Effector memory CD4-positive, alpha-beta T cell (primary cell): ENCODE data around the gene TEAD1.

ENCODE experiments used
- DNase-seq, 3 donors: peaks; one replicate each; pipeline ENCODE4 v3.0.0-alpha.2; 2020
- H3K27ac ChIP-seq: 2 replicates; pipeline ENCODE4 v1.7.0; 2013; ENCODE audit warnings: mild to moderate bottlenecking, low read length, moderate library complexity; ENCODE audit not compliant: insufficient read depth, poor library complexity, severe bottlenecking
- H3K27me3 ChIP-seq: replicated peaks from 2 replicates; pipeline ENCODE4 v1.7.0; 2013; ENCODE audit warnings: mild to moderate bottlenecking, low read length; ENCODE audit not compliant: insufficient read depth, control insufficient read depth, poor library complexity, severe bottlenecking
- H3K36me3 ChIP-seq: 2 replicates; pipeline ENCODE4 v1.7.0; 2013; ENCODE audit warnings: mild to moderate bottlenecking, low read length, moderate library complexity; ENCODE audit not compliant: control insufficient read depth, insufficient read depth
- H3K4me1 ChIP-seq: 2 replicates; pipeline ENCODE4 v1.7.0; 2013; ENCODE audit warnings: low read length, mild to moderate bottlenecking; ENCODE audit not compliant: control insufficient read depth, insufficient read depth, poor library complexity, severe bottlenecking
- H3K4me3 ChIP-seq: 2 replicates; pipeline ENCODE4 v1.7.0; 2013; ENCODE audit warnings: low read length, low read depth, mild to moderate bottlenecking; ENCODE audit not compliant: insufficient read depth, poor library complexity, severe bottlenecking
- H3K9me3 ChIP-seq: 2 replicates; pipeline ENCODE4 v1.7.0; 2013; ENCODE audit warnings: mild to moderate bottlenecking, low read length, moderate library complexity; ENCODE audit not compliant: control insufficient read depth

TEAD1 gene

GRCh38 chr11:12800871-12801270 is 126.7 kb downstream of the TEAD1 start:
- H3K36me3 ChIP-seq: no peaks in the 10 kb centered on the region
- no peaks in the 10 kb centered on the region for H3K27me3 ChIP-seq
- no peaks in the 10 kb centered on the region for H3K9me3 ChIP-seq
- H3K4me1 ChIP-seq: no peaks in the 10 kb centered on the region
- no peak overlapping the region for H3K4me3 ChIP-seq
- DNase-seq: no peak
- no peak overlapping the region for H3K27ac ChIP-seq

- no peak for DNase-seq
- no peaks in the 10 kb centered on the region for H3K4me1 ChIP-seq
- no peak overlapping the region for H3K27ac ChIP-seq
- H3K4me3 ChIP-seq: no peak overlapping the region
- H3K9me3 ChIP-seq: no peaks in the 10 kb centered on the region
- no peaks in the 10 kb centered on the region for H3K36me3 ChIP-seq
- no peaks in the 10 kb centered on the region for H3K27me3 ChIP-seq
Observed at GRCh38 chr11:12801976-12802375, 127.8 kb downstream of the TEAD1 start.

DNA sequence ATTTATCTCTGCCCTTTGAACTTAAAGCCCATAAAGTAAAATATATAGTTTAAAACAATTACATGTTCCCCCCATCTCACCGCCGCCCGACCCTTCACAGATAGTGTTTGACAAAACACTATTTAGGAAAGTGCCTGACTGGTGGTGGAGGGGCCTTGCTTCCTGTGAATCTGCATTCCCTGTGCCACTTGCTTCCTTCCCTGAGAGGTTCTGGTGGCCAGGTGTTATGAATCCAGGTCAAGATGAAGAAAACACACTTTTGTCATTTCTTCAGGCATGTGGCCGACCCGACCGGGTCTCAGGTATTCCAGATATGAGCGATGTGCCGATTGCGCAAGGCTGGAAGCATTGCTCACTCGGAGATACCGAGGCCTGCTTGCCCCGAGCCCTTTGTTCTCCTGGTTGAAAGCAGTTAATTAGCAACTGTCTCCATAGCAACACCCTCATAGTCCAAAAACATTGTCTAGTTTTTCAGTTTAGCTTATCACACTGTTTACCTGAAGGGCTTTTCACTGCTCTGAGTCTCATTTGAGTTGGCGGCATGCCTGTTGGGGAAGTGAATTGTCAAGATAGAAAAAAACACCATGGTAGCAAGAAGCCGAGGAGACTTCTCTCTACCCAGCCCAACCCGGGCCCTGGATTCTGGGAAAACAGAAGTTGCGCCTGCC is 128.3 kb downstream of the TEAD1 start:
- H3K9me3 ChIP-seq: no peaks in the 10 kb centered on the region
- H3K4me3 ChIP-seq: no peak overlapping the region
- no peaks in the 10 kb centered on the region for H3K36me3 ChIP-seq
- H3K4me1 ChIP-seq: no peaks in the 10 kb centered on the region
- H3K27ac ChIP-seq: no peak overlapping the region
- H3K27me3 ChIP-seq: no peaks in the 10 kb centered on the region
- DNase-seq: no peak

DNA sequence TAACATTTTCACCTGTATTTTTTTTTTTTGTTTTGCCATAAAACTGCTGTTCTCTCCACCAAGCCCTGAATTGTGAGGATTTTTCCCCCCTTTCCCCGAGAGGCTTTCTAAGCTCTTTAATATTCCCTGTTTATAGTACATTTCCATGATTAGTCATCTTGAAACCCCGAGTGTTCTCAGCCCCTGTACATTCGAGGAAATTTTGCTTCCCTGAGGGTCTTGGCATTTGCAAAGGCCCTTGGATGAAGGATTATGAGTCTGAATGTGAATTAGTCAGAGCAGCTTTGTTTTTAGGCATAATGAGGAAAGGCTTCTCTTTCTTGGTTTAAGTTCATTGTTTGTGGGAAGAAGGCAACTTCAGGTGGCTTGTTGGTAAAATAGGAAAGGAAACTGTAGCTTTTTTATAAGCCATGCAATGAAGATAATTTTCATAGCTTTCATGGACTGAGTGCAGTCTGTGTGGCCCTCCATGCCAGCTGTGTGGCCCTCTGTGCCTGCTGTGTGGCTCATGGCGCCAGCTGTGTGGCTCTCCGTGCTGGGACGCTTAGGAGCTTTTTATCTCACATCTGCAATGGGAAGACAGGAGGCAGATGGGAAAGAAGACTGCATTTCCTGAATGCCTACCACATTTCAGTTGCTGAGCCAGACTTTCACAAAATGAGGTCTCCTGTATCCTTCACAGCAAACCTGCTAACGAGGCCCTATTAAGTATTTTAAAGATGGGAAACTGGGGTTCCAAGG is 129.0 kb downstream of the TEAD1 start:
- DNase-seq: no peak
- H3K27ac ChIP-seq: no peak overlapping the region
- H3K27me3 ChIP-seq: no peaks in the 10 kb centered on the region
- no peaks in the 10 kb centered on the region for H3K36me3 ChIP-seq
- H3K4me1 ChIP-seq: no peaks in the 10 kb centered on the region
- H3K9me3 ChIP-seq: no peaks in the 10 kb centered on the region
- no peak overlapping the region for H3K4me3 ChIP-seq

- H3K9me3 ChIP-seq: no peaks in the 10 kb centered on the region
- no peak overlapping the region for H3K27ac ChIP-seq
- no peak for DNase-seq
- no peak overlapping the region for H3K4me3 ChIP-seq
- H3K27me3 ChIP-seq: no peaks in the 10 kb centered on the region
- no peaks in the 10 kb centered on the region for H3K36me3 ChIP-seq
- H3K4me1 ChIP-seq: no peaks in the 10 kb centered on the region
Observed at GRCh38 chr11:12806113-12806512, 131.9 kb downstream of the TEAD1 start.

DNA sequence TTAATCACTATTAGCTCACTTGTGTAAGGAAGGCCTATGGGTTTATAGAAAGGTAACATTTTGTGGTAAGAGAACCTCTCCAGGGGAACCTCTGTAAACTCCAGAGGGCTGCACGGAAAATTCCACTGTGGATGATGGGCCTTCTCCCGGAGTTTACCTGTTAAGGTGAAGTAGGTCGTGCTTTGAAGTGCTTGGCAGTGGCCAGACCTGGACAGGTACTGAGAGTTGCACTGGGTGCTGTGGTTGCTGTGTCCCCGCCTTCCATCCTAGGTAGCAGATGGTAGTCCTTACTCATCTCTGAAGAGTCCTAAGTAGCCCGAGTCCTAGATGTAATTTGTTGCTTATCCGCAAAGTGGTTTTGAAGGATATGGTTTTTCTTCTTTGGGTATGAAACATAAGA is 133.4 kb downstream of the TEAD1 start:
- no peak overlapping the region for H3K27ac ChIP-seq
- H3K9me3 ChIP-seq: no peaks in the 10 kb centered on the region
- H3K4me3 ChIP-seq: no peak overlapping the region
- H3K36me3 ChIP-seq: no peaks in the 10 kb centered on the region
- DNase-seq: no peak
- no peaks in the 10 kb centered on the region for H3K4me1 ChIP-seq
- H3K27me3 ChIP-seq: no peaks in the 10 kb centered on the region

GRCh38 chr11:12808519-12808918 is 134.3 kb downstream of the TEAD1 start:
- Histone ChIP-seq H3K4me3 (no peak overlapping the region), H3K9me3 (no peaks in the 10 kb centered on the region), H3K27me3 (no peaks in the 10 kb centered on the region), H3K36me3 (no peaks in the 10 kb centered on the region), H3K4me1 (no peaks in the 10 kb centered on the region), H3K27ac (no peak overlapping the region)
- DNase-seq: no peak

DNA sequence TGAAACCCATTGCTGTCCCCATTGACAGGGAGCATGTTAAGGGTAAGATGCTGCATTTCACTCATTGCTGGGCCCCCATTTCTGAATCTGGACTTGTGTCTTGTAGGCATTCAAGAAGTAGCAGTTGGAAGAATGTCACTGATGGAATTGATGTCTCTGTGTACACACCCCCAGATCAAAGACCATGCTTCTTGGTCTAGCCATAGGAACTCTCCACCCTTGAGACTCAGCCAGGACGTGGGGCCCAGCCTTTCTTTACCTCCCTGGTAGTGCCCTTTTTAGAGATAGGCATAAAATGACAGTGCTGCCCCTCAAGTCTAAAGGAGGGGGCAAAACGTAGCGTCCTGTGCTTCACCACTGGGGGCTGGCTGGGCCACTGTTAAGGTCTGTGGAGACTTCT is 135.1 kb downstream of the TEAD1 start:
- Histone ChIP-seq H3K4me3 (no peak overlapping the region), H3K9me3 (no peaks in the 10 kb centered on the region), H3K36me3 (no peaks in the 10 kb centered on the region), H3K4me1 (no peaks in the 10 kb centered on the region), H3K27ac (no peak overlapping the region), H3K27me3 (no peaks in the 10 kb centered on the region)
- no peak for DNase-seq

DNA sequence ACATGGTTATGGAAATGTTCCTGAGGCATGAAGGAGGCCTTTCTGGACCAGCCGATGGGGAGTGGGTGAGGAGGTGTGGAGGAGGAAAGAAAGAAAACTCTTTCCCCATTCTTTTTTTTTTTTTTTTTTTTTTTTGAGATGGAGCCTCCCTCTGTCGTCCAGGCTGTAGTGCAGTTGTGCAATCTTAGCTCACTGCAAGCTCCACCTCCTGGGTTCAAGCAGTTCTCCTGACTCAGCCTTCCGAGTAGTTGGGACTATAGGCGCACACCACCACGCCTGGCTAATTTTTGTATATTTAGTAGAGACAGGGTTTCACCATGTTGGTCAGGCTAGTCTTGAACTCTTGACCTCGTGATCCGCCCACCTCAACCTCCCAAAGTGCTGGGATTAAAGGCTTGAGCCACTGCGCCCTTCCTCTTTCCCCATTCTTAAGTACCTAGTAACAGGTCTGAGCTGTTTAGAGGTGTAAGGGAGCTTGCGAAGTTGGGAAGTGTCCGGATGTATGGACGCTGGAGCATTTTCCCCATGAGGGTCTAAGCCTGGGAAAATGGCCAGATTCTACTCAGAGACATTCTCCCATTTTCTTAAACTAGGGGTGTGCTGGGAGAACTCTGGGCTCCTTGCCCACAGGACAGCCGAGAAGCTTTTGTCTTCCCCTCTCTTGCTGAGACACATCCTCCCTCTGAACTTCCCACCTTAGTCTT is 135.8 kb downstream of the TEAD1 start:
- Histone ChIP-seq H3K27ac (no peak overlapping the region), H3K27me3 (no peaks in the 10 kb centered on the region), H3K4me3 (no peak overlapping the region), H3K4me1 (no peaks in the 10 kb centered on the region), H3K36me3 (no peaks in the 10 kb centered on the region), H3K9me3 (no peaks in the 10 kb centered on the region)
- no peak for DNase-seq

GRCh38 chr11:12810568-12810894 is 136.3 kb downstream of the TEAD1 start:
- H3K27ac ChIP-seq: no peak overlapping the region
- no peak for DNase-seq

More at GRCh38 chr11:12810568-12810894, 136.3 kb downstream of the TEAD1 start:
- H3K36me3 ChIP-seq: no peaks in the 10 kb centered on the region
- H3K27me3 ChIP-seq: no peaks in the 10 kb centered on the region
- no peaks in the 10 kb centered on the region for H3K4me1 ChIP-seq
- H3K4me3 ChIP-seq: no peak overlapping the region
- no peaks in the 10 kb centered on the region for H3K9me3 ChIP-seq
